GM21367 (cell line): Measurements from ENCODE around the gene GALNTL6.

ENCODE experiments used
- ATAC-seq: cut with Tn5 transposase; IDR thresholded peaks from one replicate; pipeline ENCODE4 v1.9.1; 2021; ENCODE audit not compliant: unreplicated experiment

GALNTL6 gene

DNA sequence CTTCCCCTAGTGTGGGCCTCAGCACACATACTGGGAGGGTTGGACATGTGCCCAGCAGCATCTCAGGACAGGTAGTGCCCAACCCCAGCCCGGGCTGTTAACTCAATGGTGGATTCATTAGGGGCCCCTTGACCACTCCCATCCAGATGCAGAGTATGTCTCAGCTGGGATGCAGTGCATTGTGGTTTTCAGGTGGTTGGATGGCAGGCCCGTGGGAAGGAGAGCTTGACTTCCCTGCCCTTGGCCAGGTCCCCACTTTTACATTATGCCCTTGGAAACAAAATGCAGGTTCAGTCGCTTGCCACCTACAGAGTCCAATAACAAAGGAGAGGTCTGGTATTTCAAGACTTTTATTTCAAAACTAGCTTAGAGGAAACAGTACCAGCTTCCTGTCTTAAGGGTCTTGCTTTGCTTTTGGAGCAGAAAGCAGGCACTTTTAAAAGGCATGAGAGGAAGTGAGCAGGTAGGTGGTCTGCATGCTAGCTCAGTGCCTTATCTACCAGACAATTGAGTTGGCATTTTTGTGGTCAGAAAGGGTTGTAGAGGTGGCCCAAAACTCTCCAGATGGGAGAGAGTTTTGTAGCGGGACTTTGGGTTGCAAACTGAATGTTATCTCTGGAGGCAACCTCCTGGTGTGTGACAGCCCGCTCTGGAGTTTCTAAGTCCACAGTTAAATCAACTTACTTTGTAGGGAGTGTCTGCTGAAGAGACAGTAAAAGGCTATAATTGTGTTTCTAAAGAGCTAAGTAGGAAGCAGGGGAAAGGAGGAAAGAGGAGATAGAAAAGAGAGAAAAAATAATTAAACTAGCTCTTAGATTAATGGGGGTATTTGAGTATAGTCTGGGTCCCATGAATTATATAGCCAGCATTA is 171.0 kb downstream of the GALNTL6 start:
- no peak for ATAC-seq

DNA sequence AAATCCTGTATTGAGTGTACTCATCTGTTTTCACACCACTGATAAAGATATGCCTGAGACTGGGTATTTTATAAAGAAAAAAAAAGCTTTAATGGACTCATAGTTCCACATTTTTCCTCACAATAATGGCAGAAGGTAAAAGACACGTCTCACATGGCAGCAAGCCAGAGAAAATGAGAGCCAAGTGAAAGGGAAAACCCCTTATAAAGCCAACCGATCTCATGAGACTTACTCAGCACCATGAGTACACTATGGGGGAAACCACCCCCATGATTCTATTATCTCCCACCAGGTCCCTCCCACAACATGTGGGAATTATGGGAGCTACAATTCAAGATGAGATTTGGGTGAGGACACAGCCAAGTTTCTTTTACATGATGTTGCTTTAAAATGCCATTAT is 171.9 kb downstream of the GALNTL6 start:
- no peak for ATAC-seq

DNA sequence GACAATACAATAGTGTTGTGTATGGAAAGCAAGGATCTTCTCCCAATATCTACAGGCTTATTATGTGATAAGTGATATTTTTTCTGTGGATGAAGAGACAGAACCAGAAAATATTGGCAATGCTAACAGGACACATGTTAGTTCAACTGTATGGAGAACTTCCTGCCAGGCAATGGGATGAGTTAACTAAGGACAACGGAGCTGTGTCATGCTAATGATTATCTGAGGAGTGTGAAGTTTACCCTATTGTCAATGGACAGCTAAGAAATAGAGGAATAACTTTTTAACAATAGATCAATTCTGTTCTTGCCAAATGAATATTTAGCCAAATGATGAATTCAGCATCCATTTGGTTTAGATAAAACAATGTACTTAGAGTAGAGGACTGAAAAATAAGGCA is 180.0 kb downstream of the GALNTL6 start:
- ATAC-seq: no peak

DNA sequence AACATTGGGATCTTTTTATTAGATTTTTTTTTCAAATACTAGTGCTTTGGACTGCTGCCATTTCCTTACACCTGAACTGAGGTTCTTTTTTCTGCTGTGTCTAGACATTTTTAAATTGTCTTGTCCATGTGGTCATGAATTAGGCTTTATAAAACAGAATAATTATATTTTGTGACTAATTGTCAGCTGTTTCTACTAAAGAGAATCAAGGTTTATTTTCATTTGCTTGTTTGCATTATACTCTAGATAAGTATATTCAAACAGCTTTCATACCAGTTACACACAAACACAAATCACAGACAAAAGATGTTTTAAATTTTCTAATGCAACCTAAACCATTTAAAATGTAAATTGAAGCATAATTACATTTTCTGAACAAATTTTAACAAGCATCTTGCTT is 194.7 kb downstream of the GALNTL6 start:
- ATAC-seq: no peak

DNA sequence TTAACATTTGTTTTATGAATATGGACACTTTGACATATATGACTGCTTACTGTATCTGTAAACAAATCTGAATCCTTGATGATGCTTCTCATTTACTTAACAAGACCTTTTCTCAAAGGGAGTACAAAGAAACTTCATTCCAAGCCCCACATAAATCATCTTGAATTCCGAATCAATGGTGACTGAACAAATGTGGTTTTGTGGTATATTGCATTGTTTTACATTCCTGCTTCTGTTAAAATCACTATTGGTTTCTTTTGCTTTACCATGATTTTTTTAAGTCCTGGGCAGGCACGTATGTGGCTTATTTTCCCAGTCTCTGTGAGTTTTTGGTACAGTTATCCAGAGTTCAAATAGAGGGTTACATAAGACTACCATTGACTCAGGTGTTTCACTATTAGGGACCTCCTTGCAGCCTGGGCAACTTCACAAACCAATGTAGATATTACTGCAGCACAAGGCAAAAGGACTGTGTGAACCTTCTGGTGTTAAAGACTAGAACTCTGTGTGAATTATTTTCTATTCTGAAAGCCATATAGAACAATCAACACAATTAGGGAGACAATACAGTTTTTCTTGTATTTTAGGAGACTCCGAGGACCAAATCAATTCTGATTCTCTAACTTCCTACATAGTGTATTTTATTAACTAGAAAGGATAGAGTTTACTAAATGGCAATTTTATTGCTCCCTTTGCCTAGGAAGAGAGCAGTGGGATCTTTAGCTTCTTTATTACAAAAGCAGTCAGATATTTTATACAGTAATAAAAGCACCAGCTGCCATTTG is 196.4 kb downstream of the GALNTL6 start:
- ATAC-seq: no peak

DNA sequence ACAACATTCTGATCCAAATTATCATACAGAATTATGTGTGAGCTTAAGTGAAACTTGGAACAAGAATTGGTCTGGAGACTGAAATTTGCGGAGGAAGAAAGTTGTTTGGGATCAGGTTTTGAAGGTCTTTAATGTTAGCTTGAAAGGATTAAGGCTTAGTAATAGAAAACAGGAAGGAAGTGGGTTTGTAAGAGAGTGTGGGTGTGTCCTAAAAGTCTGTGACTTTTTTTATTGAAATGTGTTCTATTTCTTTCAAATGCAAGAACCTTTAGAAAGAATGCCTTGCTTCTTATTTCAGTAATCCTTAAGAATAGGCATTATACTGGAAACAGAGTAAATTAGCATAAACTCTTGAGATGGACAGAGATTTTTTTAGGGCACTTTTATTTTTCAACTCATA is 198.0 kb downstream of the GALNTL6 start:
- ATAC-seq: no peak

DNA sequence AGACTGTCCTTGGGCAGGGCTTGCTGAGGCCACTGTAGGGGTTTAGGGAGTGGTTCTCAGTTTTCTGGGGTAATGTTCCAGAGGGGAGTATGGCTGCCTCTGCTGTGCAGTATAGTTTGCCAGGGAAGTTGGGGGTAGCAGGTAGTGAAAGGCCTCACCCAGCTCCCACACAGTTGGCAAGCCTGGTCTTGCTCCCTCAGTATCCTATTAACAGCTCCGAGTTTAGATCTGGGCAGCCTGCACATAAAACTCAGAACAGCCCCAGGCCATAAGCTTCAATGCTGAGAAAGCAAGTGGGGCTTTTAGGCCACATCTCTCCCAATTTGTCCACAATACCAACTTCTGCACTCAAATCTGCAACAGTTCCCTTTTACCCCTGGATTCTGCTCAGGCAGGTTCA is 205.2 kb downstream of the GALNTL6 start:
- ATAC-seq: no peak

DNA sequence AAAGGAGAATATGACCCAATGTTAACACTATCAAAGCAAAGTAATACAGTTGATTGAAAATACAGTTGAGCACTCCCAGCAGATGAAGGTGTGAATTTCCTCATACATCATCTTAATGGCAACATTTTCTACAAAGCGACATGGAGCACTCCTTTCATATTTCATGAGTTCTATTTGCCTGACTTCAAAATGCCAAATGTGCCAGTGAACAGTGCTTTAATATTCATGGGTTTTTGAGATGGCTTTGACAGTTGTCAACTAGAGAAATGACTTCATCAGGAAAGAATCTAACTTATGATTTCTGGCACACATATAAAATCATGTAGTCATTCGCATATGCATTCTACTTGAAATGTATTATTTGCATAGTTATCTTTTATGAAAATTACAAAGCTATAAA is 222.4 kb downstream of the GALNTL6 start:
- no peak for ATAC-seq

DNA sequence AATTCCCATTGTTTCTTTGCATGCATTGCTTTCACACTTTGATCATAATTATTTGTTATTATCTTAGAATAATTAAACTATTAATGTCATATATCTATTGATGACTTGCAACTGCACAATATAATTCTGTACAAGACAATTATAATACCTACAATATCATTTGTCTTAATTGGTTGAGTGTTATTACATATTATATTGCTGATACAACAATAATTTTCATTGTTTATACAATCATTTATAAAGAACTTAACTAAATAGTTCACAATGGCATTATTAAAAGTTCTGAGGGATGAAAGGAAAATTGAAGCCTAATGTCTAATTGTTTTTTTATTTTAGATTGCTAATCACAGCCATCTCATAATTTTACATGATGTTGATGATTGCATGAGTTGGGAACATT is 227.6 kb downstream of the GALNTL6 start:
- no peak for ATAC-seq

DNA sequence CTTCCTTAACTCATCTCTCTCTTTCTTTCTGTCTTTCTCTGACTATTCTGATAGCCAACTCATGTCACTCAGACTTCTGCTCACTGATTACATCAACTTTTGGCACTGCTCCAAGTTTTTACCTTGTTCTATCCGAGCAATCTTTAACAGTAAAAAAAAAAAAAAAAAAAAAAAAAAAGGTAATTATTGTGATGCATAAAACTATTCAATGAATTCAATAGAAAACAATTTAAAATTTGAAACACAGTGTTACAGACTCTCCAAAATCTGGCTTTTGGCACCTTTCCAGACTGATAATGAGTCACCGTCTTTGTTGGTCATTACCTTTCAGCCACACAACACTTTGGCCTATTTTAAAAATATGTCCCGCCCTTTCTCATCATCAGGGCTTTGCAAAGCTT is 229.5 kb downstream of the GALNTL6 start:
- no peak for ATAC-seq

DNA sequence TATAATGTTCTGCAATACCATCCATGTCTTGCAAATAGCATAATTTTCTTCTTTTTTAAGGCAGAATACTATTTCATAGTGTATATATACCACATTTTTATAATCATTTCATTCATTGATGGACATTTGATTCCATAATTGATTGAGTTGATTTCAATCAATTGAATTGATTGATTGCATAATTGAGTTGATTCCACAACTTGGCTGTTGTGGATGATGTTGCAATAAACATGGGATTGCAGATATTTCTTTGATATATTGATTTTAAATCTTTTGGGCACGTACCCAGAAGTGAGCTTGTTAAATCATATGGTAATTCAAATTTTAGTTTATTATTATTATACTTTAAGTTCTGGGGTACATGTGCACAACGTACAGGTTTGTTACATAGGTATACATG is 232.8 kb downstream of the GALNTL6 start:
- no peak for ATAC-seq

DNA sequence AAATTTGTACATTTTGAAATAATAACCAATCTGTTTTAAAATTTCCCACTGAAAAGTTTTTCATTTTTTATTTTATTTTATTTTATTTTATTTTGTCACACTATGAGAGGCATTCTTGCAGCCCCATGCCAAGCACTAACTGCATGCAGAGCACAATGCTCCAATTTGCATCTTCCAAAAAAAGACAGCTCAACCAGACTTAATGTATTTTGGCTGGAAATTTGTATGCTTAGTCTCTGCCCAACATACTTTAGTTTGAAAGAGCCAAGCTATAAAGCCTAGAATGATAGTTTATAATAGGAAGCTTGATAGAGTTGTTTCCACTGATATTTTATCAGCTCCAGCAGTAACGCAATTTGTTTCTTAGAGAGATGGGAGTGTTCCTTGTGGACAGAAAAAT is 235.5 kb downstream of the GALNTL6 start:
- no peak for ATAC-seq

DNA sequence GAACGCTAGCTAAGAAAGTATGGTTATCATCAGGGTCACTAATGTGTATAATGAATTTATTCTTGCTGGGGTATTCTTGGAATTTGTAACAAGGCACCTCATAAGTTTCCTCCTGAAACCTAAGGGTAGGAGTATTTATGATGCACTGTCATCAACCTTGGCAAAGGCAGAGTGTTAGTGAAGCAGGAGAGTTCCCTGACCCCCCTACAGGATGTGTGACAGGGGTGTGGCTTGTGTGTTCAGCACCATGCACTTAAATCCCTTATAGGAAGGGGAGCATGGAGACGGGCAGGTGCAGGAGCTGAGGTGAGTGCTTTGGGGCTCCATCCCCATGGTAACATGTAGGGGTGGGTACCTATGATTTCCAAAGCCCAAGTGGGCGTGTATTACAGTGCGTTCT is 237.7 kb downstream of the GALNTL6 start:
- ATAC-seq: no peak

DNA sequence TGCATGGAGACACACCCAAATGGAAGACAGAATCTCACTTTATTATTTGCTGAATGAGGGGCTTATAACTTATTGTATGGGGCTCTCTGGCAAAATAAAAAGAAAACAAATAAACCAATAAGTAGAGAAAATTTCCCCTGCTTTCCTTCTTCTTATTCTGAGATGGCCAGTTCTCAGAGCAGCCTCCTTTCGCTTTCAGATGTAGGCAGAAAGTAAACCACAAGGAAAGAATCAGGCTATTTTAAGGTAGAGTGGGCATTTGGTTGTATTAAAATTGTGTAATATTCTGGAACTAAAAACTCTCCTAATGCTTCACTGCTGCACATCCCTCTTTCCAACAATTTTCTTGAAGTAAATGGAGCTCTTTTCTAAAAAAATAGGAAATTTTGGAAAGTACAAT is 241.8 kb downstream of the GALNTL6 start:
- peak; percentile 89 for ATAC-seq

DNA sequence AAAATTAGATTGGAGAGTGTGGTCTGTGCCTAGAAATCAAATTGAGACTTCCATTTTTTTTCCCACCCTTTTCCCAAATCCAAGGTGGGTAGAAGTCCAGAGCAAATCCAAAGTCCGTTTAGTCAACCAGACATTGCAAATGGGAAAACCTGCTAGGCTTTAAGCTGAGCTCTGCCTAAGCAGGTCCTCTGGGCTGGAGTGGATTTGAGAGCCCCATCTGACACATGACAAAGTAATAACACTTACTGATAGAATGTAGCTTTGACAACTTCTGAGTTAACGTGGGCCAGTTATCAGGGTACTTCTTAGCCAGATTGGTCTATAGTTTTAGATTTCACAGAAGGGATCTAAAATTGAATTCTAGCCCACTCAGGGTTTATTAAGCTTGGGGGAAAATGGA is 242.3 kb downstream of the GALNTL6 start:
- ATAC-seq: no peak

DNA sequence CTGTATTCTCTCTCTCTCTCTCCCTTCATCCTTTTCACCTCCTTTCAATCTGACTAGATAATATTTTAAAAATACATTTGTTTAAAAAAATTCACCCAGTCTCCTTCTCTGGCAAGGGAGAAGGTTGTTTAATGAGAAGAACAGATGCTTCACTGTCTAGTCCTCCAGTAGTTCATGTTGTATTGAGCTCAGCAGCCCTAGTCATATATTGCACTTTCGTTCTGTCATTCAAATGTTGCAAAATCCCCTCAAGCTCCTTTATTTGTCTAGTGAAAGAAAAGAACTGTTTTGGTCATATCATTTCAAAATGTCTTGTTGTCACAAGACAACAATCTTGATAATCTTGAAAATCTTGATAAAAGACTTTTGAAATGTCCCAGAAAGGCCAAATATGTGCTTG is 248.0 kb downstream of the GALNTL6 start:
- ATAC-seq: no peak

DNA sequence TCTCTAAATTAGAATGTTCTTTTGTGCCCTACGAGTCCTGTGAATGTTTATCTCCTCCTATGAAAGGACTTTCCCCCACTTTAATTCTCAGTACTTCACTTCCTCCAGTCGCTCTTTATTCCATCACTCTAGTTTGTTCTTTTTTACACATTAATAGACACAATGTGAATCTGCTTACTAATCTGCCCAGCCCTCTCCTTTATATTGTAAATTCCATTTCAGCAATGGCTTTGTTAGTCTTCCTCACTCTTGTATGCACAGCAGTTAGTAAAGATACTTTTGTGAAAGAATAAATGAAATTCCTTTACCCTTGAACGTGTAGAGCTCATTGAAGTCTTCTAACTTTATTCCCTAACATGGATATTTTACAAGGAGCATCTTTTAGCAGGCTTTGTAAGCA is 255.3 kb downstream of the GALNTL6 start:
- no peak for ATAC-seq

DNA sequence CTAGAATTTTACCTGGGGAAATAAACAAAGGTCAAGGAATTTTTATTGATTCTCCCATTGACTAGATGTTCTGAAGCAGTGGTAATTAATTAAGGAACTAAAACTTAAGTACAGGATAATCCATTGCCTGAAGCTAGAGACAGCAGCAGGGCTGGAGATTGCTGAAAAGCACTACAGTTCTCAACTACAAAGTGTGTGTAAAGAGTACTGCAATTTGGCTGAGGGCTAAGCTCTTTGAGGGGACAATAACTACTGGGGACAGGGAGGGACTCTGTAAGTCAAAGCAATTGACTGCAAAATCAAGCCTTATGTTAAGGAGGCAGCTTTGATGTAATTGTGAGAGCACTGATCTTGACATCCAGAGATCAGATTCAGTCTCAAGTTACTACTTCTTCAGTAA is 260.4 kb downstream of the GALNTL6 start:
- ATAC-seq: no peak

DNA sequence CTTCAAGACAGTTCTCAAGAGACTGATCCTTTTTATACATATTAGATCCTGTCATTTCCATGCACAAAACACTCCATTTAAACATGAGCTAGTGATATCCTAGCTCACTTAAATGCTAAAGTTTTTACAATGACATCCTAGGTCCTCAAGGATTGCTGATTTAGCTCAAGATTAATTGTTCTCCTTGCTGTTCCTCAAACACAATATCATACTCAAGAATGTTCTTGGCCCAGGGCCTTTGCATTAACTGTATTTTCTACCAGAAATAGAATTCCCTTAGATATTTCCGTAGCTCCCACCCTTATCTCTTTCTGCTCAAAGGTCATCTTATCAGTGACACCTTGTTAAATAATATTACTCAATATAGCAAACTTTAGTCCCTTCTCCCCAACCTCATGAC is 270.1 kb downstream of the GALNTL6 start:
- no peak for ATAC-seq

DNA sequence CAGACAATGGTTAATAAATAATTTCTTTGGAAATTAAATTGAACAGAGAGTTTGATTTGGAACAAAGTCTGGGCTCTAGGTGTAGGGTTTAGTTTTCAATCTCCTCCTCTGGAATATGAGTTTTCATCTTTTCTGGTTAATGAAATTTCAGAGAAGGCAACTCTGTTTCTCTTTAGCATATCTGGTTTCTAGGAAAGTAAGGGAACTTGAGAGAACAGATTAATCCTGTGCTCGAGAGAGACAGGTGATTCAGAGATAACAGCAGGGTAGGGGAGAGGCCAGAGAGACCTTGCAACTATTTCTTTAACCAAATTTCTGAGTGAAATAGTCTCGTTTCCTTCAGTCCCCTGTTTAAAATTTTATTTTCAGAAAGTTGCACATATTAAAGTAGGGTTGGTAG is 275.4 kb downstream of the GALNTL6 start:
- ATAC-seq: no peak

DNA sequence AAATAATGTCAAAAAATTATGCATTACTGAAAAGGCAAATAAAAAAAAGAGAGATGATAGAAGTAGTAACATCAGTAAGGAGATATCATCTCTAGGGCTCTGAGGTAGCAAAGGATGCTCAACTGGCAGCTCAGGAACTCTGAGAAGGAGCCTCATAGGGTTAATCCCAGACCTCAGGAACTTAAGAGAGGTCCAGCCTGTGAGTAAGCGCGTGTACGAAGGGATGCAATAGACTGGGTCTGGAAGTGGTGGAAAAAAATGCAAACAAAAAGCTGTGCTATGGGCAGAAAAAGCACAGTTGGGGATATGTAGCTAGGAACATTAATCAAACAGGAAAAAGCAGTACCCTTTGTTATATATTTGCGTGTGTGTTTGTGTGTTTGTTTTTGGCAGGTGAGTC is 282.0 kb downstream of the GALNTL6 start:
- no peak for ATAC-seq

DNA sequence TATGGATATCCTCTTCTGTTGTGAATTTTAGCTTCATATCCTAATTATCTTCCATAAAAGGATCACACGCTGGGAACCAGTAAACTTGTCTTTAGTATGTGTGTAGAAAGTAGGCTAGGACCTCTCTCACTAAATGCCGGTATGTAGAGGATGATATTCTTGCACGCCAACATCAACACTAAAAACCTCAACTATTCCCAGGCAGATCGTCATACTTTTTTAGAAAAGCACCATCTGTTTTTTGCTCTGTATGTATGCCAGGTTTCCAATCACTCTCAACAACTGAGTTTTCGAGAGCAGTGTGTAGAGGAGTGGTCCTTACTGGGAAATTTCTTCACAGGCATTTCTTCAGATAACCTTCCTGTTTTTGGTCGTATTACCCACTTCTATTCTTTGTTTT is 283.6 kb downstream of the GALNTL6 start:
- no peak for ATAC-seq
